ENCODE data around the gene NUDT4. TPM values are rescaled to one million over a fixed set of nuclear protein-coding genes. Genes with fewer than 3 reads are reported as not detected.

Gene NUDT4
- total and polyA plus RNA-seq, 2 of the 8 experiments (the other 6 are each of a cell fraction or from before 2014, with no cell fraction given), result 17.3 to 71.7 TPM

GRCh38 chr12:93369505-93369904, 8.2 kb upstream of the NUDT4 start (continued):
- no peak for TF ChIP-seq CHD7 (IDR thresholded peaks at IDR 0.05; ENCODE audit: insufficient replicate concordance, low read length)
- TF ChIP-seq CREB1 (IDR thresholded peaks at IDR 0.05), result no peak
- no peak for TF ChIP-seq KDM4A (IDR thresholded peaks at IDR 0.05; ENCODE audit: low read depth, low read length, severe bottlenecking)
- TF ChIP-seq, protein P1, sequence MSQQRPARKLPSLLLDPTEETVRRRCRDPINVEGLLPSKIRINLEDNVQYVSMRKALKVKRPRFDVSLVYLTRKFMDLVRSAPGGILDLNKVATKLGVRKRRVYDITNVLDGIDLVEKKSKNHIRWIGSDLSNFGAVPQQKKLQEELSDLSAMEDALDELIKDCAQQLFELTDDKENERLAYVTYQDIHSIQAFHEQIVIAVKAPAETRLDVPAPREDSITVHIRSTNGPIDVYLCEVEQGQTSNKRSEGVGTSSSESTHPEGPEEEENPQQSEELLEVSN (IDR thresholded peaks at IDR 0.05), result no peak
- no peak for TF ChIP-seq JUN (IDR thresholded peaks at IDR 0.05; ENCODE audit: low read depth, low read length)

Measured in H1 (cell line).